ENCODE measurements around the gene FAM222A.

Gene FAM222A

DNA sequence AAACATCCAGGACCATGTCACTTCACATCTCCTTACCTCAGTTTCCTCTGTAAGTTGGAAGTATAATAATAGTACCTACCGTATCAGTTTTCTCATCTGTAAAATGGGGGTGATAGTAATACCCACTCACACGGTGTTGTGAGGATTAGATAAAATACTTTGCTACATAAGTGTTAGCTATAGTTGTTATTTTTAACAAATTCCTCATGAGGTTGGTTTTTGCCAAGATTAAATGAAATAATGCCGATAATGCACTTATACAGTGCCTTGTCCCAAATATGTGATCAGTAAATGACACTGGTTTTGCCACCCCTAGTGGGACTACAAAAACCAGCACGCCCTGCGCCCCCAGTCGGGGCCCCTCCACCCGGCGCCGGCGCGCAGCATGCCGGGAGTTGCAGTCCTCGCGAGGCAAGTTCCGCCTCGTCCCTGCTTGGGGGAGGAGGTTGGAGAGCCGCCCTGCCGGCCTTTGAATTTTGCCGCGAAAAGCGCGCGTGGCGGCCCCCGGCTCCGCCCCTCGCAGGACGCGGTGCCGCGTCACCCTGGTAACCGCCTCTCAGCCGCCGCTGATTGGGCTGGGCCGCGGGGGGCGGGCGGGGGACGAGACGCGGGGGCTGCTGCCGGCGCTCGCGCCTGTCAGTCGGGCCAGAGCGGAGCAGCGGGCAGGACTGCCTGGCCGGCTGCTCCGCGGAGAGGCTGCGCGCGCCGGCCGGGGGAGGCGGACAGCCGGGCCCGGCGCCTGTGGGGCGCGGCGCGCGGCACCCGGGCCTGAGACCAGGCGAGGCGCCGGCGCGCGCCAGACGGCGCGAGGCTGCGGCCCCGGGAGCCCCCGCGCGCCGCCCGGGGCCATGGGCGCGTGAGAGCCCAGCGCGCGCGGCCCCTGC, at the start of gene FAM222A:
FAM222A (plus strand) TSS at position 639 of the 884 bp plus-strand sequence. CDS start 30,322 bp downstream, outside the sequence.
- DNase-seq (ENCODE audit: low read depth): peak; percentile 93

DNA sequence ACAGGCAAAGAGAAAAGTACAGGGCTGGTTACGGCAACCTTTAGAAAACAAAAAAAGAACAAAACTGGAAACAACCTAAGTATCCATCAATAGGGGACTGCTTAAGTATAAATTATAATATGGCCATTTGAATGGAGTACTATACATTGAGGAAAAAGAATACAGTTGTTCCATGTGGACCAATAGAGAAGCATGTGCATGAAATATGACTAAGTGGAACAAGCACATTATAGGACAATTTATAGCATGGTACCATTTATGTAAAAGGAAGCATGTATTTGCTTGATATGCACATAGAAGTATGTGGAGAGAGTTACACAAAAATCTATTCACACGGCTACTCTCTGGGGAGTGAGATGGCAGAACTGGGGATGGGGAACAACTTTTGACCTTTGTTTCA, 49.2 kb upstream of the FAM222A start:
- DNase-seq (ENCODE audit: low read depth): no peak

DNA sequence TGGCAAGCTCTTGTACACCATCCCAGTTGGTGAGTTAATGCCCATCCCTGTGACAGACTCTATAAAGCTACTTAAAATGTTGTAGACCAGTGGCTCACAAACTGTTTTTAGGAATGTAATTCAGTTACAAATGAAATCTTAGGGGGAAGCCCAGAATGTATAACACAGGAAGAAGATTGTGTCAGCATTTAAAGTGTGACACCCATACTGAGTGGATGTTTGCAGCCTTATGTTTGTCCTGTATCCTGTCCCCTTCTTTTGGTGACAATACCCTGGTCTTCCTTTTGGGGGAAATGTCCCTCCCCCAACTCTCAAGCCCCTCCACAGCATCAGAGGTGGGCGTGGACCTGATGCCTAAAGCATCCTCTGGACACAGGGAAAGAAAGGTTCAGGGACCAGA, 47.6 kb upstream of the FAM222A start:
- DNase-seq (ENCODE audit: low read depth): no peak

DNA sequence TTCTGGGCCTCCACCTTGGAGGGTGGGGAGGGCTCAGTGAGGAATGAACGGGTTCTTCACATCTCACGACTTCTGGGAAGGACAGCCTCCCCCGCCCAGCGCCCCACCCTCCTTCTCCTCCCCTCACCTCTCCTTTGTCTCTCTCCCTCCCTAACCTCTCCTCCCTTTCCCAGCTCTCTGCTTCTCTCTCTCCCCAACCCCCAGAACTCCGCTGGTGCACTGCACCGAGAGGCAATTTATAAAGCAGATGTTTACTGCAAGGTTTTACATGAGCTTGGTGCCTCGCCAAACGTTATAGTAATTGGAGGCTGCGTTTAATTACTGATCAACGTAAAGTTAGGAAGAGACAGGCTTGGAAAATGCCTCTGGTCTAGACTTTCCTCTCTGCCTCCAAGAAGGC, 42.9 kb upstream of the FAM222A start:
- no peak for DNase-seq (ENCODE audit: low read depth)

- no peak for DNase-seq (ENCODE audit: low read depth)
Measured at GRCh38 chr12:109671502-109671901, 42.1 kb upstream of the FAM222A start.

DNA sequence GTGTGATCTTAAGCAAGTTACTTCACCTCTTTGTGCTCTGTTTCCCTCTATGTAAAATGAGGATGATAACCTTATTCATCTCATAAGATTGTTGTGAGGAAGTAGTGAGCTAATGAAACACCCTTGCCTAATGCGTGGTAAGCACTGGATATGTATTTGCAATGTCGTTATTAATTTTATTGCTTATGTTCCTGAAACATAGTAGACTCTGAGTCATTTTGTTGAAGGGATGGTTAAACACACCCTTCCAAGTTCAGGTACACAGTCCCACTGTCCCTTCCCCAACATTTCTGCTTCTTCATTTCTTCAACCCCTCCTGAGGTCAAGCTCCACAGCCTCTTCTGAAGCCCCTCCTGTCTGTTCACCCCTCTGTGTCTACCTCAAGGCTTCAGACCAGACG, 40.2 kb upstream of the FAM222A start:
- no peak for DNase-seq (ENCODE audit: low read depth)

GRCh38 chr12:109673884-109674283, 39.7 kb upstream of the FAM222A start:
- no peak for DNase-seq (ENCODE audit: low read depth)

- DNase-seq (ENCODE audit: low read depth): no peak
Measured at GRCh38 chr12:109675411-109675810, 38.2 kb upstream of the FAM222A start.

GRCh38 chr12:109677279-109677691, 36.3 kb upstream of the FAM222A start:
- no peak for DNase-seq (ENCODE audit: low read depth)

- DNase-seq (ENCODE audit: low read depth): no peak
Measured at GRCh38 chr12:109678719-109679118, 34.9 kb upstream of the FAM222A start.

GRCh38 chr12:109679501-109680263, 33.9 kb upstream of the FAM222A start:
- DNase-seq (ENCODE audit: low read depth): no peak

GRCh38 chr12:109680264-109681005, 33.2 kb upstream of the FAM222A start:
- no peak for DNase-seq (ENCODE audit: low read depth)

- no peak for DNase-seq (ENCODE audit: low read depth)
Measured at GRCh38 chr12:109681986-109682707, 31.5 kb upstream of the FAM222A start.

DNA sequence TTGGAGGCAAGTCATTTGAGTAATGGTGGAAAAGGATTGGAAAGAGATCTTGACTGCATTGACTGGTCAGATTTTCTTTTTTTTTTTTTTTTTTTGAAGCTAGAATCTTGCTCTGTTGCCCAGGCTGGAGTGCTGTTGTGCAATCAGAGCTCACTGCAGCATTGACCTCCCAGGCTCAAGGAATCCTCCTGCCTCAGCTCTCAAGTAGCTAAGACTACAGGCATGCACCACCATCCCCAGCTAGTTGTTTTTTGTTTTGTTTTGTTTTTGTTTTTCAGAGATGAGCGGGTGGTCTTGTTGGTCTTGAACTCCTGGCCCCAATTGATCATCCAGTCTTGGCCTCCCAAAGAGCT, 30.9 kb upstream of the FAM222A start:
- no peak for DNase-seq (ENCODE audit: low read depth)

DNA sequence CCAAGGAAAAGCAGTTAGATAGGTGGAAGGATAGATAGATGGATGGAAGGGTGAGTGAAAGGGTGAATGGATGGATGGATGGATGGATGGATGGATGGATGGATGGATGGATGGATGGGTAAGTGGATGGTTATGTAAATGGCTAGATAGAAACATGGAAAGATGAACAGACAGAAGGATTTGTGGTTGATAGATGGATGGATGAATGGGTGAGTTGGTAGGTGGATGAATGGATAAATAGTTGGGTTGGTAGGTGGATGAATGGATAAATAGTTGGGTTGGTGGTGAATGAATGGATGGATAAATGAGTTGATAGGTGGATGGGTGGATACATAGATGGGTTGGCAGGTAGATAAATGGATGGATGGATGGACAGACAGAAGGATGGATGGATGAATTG, 30.3 kb upstream of the FAM222A start:
- no peak for DNase-seq (ENCODE audit: low read depth)

- no peak for DNase-seq (ENCODE audit: low read depth)
Measured at GRCh38 chr12:109685574-109686447, 27.8 kb upstream of the FAM222A start.

DNA sequence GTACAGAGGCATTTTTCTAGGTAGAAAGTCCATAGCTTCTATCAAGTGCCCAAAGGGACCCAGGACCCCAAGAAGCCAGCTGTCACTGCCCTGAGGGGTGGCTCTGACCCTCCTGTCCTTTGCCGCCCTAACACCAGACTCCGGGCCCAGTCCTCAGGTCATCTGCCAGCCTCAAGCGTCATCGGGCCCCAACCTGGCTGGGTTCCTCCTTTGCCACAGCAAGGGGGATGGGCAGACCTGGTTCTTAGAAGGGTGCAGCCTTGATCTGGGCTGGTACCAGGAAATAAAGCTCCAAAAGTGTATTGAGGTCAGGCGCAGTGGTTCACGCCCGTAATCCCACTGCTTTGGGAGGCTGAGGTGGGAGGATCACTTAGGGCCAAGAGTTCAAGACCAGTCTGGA, 27.1 kb upstream of the FAM222A start:
- DNase-seq (ENCODE audit: low read depth): no peak

- DNase-seq (ENCODE audit: low read depth): no peak
Measured at GRCh38 chr12:109687250-109687649, 26.4 kb upstream of the FAM222A start.

DNA sequence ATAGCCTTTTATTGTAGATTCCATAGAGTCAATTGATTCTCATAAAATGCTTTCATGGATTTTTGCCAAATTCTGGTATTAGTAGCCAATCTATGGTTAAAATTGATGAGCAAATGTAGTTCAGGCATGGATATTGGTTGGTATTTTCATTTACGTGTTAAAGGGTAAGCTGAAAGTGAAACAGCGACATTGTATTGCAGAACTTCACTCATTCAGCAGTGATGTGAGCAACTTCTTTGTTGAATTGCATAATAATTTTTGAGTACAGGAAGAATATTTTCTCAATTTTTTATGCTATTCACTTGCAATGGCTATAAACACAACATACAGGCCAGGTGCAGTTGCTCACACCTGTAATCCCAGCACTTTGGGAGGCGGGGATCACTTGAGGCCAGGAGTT, 24.2 kb upstream of the FAM222A start:
- DNase-seq (ENCODE audit: low read depth): no peak

DNA sequence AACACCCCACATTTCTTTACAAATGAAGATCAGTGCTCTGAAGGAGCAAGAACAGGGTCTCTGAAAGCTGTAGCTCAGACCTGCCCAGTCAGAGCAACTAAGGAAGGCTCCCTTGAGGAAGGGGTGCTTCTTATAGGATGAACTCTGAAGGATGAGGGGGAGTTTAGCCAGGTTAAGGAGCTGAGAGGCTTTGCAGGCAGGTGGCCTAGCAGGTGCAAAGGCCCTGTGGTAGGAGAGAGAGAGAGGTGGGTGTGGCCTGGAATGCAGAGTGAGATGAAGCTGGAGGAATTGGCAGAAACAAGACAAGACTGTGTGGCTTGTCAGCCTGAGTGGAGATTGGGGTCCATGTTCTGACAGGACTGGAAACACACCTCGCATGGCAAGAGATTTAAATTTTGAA, 20.5 kb upstream of the FAM222A start:
- no peak for DNase-seq (ENCODE audit: low read depth)
